Chondrocyte (in vitro differentiated cells): ENCODE results near the gene PIF1. TPM values are rescaled to one million over a fixed set of nuclear protein-coding genes. Genes with fewer than 3 reads are reported as not detected.

Source experiments
- DNase-seq: peaks from one replicate; pipeline ENCODE4 v3.0.0; 2021; ENCODE audit warnings: mixed read lengths, low spot score
- H3K27ac Mint-ChIP-seq: one replicate; pipeline ENCODE4 v1.8.0; 2021; ENCODE audit warnings: mild to moderate bottlenecking, moderate library complexity, mixed read lengths; ENCODE audit not compliant: unreplicated experiment
- H3K27me3 Mint-ChIP-seq: 2 replicates; pipeline ENCODE4 v1.8.0; 2021; ENCODE audit warnings: low read depth, mixed read lengths
- H3K36me3 Mint-ChIP-seq: 2 replicates; pipeline ENCODE4 v1.8.0; 2021; ENCODE audit warnings: low read depth, mixed read lengths
- H3K4me1 Mint-ChIP-seq: 2 replicates; pipeline ENCODE4 v1.8.0; 2021; ENCODE audit warnings: low read depth, mild to moderate bottlenecking, mixed read lengths
- H3K4me3 Mint-ChIP-seq: one replicate; pipeline ENCODE4 v1.8.0; 2021; ENCODE audit warnings: mild to moderate bottlenecking, moderate library complexity, mixed read lengths; ENCODE audit not compliant: unreplicated experiment
- H3K9me3 Mint-ChIP-seq: 2 replicates; pipeline ENCODE4 v1.8.0; 2021; ENCODE audit warnings: low read depth, mixed read lengths
- CTCF ChIP-seq: fragments of 200-600 bp; sonication (generic); IDR thresholded peaks from 2 replicates; pipeline ENCODE4 v1.5.0; 2021; ENCODE audit warnings: antibody characterized with exemption, mild to moderate bottlenecking, moderate library complexity
- total RNA-seq: library from RNA; stranded (reverse); gene quantifications from 3 replicates; pipeline ENCODE4 v1.2.1, GENCODE V29; 2021

The PIF1 gene
- total RNA-seq, 1 donor from 2014 or later, result 6.1 TPM

GRCh38 chr15:64767203-64767602 is 58.2 kb downstream of the PIF1 start:
- Mint-ChIP-seq H3K9me3 (no peaks in the 10 kb centered on the region), H3K4me3 (no peak overlapping the region), H3K4me1 (no peaks in the 10 kb centered on the region), H3K36me3 (no peaks in the 10 kb centered on the region), H3K27ac (no peak overlapping the region), H3K27me3 (no peaks in the 10 kb centered on the region)
- TF ChIP-seq CTCF, result no peak
- DNase-seq, result no peak

- H3K27ac Mint-ChIP-seq, result no peak overlapping the region
- no peak overlapping the region for H3K4me3 Mint-ChIP-seq
- no peaks in the 10 kb centered on the region for H3K4me1 Mint-ChIP-seq
Measured at GRCh38 chr15:64766058-64766457, 59.4 kb downstream of the PIF1 start.

More at GRCh38 chr15:64766058-64766457, 59.4 kb downstream of the PIF1 start:
- H3K27me3 Mint-ChIP-seq, result no peaks in the 10 kb centered on the region
- TF ChIP-seq CTCF, result no peak
- no peak for DNase-seq
- no peaks in the 10 kb centered on the region for H3K36me3 Mint-ChIP-seq
- no peaks in the 10 kb centered on the region for H3K9me3 Mint-ChIP-seq

Other genes starting within 250 kb of the PIF1 start
- 1.8 to 6.0 TPM (median 4.7 TPM) in 3 replicates for gene RBPMS2, start 50.1 kb downstream of the PIF1 start, total RNA-seq
- gene PLEKHO2, start 16.3 kb upstream of the PIF1 start, total RNA-seq, result 19.5 to 20.3 TPM (median 20.3 TPM) in 3 replicates
- 3.4 to 4.3 TPM (median 3.8 TPM) in 3 replicates for gene ANKDD1A, start 86.3 kb upstream of the PIF1 start, total RNA-seq
- 76.1 to 84.9 TPM (median 80.5 TPM) in 3 replicates for gene SPG21, start 164.3 kb upstream of the PIF1 start, total RNA-seq
- 10.7 to 13.4 TPM (median 13.3 TPM) in 3 replicates for gene MTFMT, start 204.0 kb upstream of the PIF1 start, total RNA-seq
- not detected in 3 replicates for gene SLC51B, start 219.7 kb upstream of the PIF1 start, total RNA-seq
- gene RASL12, start 242.3 kb upstream of the PIF1 start, total RNA-seq, result 1.7 to 13.1 TPM (median 12.7 TPM) in 3 replicates